LNCaP clone FGC (cell line): ENCODE results near the gene PTPN14.

Experiments used
- DNase-seq: peaks from one replicate; pipeline ENCODE4 v3.0.0-alpha.2; 2011; ENCODE audit warnings: low read depth
- H3K4me3 ChIP-seq: 2 replicates; pipeline ENCODE4 v1.5.1; 2011; ENCODE audit warnings: mild to moderate bottlenecking, low read depth, low read length, control low read depth
- TF ChIP-seq, protein P1 (sequence below): IDR thresholded peaks from 2 replicates; pipeline ENCODE4 v1.5.1; 2012; ENCODE audit warnings: mild to moderate bottlenecking; ENCODE audit not compliant: control insufficient read depth, insufficient read depth; ENCODE audit errors: extremely low read depth

The PTPN14 gene

GRCh38 chr1:214377886-214378285 is 173.5 kb downstream of the PTPN14 start:
- no peak overlapping the region for H3K4me3 ChIP-seq
- TF ChIP-seq, protein P1, sequence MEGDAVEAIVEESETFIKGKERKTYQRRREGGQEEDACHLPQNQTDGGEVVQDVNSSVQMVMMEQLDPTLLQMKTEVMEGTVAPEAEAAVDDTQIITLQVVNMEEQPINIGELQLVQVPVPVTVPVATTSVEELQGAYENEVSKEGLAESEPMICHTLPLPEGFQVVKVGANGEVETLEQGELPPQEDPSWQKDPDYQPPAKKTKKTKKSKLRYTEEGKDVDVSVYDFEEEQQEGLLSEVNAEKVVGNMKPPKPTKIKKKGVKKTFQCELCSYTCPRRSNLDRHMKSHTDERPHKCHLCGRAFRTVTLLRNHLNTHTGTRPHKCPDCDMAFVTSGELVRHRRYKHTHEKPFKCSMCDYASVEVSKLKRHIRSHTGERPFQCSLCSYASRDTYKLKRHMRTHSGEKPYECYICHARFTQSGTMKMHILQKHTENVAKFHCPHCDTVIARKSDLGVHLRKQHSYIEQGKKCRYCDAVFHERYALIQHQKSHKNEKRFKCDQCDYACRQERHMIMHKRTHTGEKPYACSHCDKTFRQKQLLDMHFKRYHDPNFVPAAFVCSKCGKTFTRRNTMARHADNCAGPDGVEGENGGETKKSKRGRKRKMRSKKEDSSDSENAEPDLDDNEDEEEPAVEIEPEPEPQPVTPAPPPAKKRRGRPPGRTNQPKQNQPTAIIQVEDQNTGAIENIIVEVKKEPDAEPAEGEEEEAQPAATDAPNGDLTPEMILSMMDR: no peak
- no peak for DNase-seq

DNA sequence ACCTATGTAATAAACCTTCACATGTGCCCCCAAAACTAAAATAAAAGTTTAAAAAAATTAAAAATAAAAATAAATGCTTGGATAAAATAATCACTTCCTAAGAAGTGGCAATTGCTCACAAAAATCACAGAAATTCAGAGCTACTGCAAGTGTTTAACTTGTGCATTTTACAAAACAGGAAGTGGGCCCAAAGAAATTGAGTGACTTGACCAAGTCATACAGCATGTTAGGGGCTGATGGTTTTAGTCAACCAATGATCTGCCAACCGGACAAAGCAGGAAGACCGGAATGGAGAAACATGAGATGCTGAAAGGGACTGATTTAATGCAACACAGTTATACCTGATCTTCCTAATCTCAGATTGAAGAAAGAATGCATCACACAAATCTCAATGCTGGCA is 173.9 kb downstream of the PTPN14 start:
- TF ChIP-seq, protein P1: no peak
- DNase-seq: no peak
- no peak overlapping the region for H3K4me3 ChIP-seq

- no peak for DNase-seq
- H3K4me3 ChIP-seq: no peak overlapping the region
- TF ChIP-seq, protein P1: no peak
Observed at GRCh38 chr1:214372092-214372491, 179.3 kb downstream of the PTPN14 start.

DNA sequence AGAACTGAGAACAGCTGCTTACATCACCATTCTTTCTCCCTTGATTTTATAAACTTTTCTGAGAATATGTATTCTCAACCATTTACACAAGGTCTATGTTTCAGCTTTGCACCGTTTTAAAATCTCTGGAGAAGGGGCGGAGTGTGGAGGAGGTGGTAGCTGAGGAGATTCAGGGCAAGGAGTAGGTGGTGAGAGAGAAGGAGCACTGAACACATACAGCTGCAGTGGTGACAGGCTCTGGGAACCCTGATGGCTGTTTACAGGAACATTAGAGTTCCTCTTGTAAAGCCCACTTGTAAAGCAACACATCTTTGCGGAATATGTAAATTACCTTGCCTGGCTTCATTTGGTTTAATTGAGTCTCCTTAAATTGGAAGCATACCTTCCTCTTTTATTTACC is 180.8 kb downstream of the PTPN14 start:
- TF ChIP-seq, protein P1: no peak
- no peak overlapping the region for H3K4me3 ChIP-seq
- DNase-seq: no peak

- TF ChIP-seq, protein P1: no peak
- no peak for DNase-seq
- H3K4me3 ChIP-seq: no peak overlapping the region
Observed at GRCh38 chr1:214369364-214369763, 182.0 kb downstream of the PTPN14 start.

DNA sequence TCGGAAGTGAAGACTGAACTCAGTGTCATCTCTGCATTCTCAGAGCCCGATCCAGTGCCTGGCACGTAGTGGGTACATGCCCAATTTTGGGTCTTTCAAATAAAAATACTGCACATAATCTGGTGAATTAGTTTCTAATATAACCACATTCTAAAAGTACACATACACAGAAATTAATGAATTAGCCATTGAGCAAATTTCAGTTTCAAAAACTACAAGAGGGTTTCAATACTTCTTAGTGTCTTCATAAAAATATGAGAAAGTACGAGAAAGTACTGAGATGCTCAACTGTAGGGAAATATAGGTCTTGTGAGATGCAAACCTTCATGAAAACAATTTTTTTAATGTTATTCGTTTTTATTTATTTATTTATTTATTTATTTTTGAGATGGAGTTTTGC is 183.6 kb downstream of the PTPN14 start:
- TF ChIP-seq, protein P1: no peak
- DNase-seq: no peak
- no peak overlapping the region for H3K4me3 ChIP-seq

DNA sequence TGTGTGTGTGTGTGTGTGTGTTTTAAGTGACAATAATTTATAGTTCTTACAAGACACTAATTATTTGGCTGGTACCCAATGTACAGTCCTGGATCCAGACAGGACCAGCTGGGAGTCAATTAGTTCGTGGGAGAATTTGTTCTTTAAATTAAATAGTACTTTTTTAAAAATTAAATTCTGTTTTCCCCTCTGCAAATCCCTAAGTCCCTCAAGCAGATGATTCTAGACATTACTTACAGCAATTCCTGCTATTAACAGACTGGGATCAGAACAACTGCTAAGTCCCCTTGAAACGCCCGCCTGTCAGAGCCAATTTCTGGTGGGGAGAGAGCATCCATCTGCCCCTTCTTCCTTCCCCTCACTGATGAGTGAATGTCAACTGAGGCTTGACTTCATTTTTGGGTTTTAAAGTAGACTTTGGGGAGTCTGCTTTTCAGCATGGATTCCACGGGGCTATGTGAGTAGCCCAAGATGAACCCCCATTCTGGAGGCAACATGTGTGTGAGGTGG is 186.6 kb downstream of the PTPN14 start:
- no peak for DNase-seq
- TF ChIP-seq, protein P1: no peak
- H3K4me3 ChIP-seq: no peak overlapping the region
